ENCODE results near the gene RBPMS2.

DNA sequence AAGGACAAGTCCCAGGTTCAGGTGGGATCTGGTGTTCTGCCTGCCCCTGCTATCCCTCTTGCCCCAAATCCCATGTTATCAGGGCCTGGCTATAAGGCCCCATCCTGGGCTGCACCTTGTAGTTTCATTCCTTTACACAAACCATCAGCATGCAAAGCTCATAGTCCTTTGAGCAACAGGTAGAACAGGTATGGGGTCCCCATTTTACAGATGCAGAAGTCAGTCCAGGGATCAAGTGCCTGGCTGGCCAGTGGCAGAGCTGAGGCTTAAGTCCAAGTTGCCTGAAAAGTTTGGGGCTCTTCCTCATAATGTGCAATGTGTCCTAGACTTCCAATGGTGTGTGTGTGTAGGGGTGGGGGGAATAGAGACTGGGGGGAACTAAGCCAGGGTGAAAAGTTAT lies 11.9 kb downstream of the RBPMS2 start:
- TF ChIP-seq, protein P1, sequence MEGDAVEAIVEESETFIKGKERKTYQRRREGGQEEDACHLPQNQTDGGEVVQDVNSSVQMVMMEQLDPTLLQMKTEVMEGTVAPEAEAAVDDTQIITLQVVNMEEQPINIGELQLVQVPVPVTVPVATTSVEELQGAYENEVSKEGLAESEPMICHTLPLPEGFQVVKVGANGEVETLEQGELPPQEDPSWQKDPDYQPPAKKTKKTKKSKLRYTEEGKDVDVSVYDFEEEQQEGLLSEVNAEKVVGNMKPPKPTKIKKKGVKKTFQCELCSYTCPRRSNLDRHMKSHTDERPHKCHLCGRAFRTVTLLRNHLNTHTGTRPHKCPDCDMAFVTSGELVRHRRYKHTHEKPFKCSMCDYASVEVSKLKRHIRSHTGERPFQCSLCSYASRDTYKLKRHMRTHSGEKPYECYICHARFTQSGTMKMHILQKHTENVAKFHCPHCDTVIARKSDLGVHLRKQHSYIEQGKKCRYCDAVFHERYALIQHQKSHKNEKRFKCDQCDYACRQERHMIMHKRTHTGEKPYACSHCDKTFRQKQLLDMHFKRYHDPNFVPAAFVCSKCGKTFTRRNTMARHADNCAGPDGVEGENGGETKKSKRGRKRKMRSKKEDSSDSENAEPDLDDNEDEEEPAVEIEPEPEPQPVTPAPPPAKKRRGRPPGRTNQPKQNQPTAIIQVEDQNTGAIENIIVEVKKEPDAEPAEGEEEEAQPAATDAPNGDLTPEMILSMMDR (optimal IDR thresholded peaks at IDR 0.05 in 1 of 3, IDR thresholded peaks at IDR 0.05 in 1 of 3, conservative IDR thresholded peaks at IDR 0.05 in 1 of 3; ENCODE audit: extremely low read depth in 1 of 3, insufficient read depth in 2 of 3, low read length in 3 of 3), result no peak
- no peak for TF ChIP-seq EZH2 (IDR thresholded peaks at IDR 0.05; ENCODE audit: low read length)

All from keratinocyte (primary cell).